GM18502 (cell line): ENCODE results near the gene TRDMT1.
"Not testable (repeated sequence)": the region's sequence is repeated elsewhere in the genome, so short reads cannot be mapped to it uniquely, and the experiment has no call there.

Experiments
- ATAC-seq: cut with Tn5 transposase; IDR thresholded peaks from one replicate; pipeline ENCODE4 v1.9.1; 2021; ENCODE audit warnings: mild to moderate bottlenecking; ENCODE audit not compliant: unreplicated experiment, poor library complexity

TRDMT1 gene

DNA sequence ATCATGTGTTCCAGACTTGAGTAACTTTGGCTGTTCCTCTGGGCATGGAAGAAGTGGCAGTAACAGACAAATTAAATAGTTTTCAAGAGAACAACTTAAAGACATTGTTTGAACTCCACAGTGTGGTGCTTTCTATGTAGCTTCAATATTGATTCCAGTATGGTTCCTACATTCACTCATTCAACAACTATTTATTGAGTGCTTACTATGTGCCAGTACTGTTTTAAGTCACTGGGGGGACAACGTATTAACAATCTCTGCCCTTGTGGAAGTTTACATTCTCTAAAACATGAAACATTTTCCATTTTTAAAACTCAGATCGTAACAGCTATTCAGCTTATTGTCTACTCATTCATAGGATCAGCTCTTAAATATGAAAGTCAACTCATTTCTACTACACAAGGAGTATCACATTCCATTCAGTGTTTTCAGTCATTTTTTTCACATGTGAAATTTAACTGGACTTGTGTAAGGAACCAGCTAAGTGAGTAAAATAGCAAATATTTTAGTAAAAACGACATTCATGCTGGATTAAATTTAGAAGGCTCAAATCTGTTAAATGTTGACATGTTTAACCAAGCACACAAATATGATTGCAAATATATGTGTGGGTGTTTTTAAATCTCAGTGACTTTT is 58.3 kb downstream of the TRDMT1 start:
- ATAC-seq: no peak

- ATAC-seq: no peak
These were observed 59.8 kb downstream of the TRDMT1 start for GRCh38 chr10:17141504-17142229.

DNA sequence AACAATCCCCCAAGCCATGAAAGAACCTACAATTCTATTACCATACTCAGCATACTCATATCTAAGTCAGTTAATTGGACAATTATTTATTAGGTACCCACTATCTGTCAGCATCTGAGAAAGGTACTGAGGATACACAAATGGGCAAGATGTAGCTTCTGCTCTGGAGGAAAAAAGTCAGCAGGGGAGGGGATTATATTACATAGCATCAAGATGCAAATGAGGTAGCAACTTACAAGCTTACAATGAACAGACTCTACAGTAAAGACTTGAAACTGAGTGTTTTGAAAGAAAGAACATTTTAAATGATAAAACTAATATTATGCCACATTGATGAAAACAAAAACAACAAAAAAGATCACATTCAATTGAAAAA is 61.1 kb downstream of the TRDMT1 start:
- no peak for ATAC-seq

DNA sequence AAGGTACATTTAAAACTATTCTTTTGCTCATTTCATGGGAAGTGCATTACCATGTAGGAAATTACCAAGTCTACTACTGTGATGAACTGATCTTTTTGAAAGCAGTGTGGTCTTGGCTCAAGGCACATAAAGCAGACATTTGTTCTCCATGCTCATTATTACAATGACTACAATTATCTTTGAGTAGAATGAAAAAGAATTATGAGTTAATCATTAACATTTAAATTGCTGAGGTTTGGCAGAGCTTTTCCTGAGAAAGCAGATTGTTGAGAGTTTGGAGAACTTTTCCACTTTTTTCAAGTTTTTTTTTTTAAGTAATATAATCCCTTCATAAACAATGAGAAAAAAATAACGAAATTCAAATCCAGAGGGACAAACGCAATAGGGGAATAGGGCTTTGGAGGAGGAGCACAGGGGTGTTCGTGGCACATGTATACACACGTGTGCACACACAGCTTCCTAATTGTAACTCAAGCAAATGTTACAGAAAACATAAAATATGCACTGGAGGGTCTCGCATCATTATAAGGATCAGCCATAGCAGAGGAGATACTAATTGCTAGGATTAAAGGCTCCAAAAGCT is 62.9 kb downstream of the TRDMT1 start:
- no peak for ATAC-seq

GRCh38 chr10:17134737-17135260 is 66.7 kb downstream of the TRDMT1 start:
- no peak for ATAC-seq

DNA sequence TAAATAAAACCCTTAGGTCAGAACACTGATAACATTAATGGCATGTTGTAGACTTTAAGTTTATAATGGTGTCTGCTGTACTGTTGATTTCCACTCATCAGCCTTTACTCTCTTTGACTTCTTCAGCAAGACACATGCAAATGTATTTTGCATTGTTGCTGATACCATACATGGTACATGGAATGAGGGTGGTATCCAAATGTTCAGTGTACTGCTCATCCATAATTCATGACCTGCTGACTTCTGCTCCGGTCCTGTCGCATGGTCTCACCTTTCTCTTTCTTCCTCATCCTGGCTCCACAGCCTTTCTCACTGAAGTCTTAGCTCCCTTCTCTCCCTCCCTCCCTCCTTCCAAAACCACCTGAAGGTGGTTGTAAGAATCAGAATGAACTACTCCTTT is 67.2 kb downstream of the TRDMT1 start:
- no peak for ATAC-seq

GRCh38 chr10:17129741-17130140 is 71.7 kb downstream of the TRDMT1 start, which contains the start of gene CUBN:
CUBN (minus strand) TSS chr10:17129811; CDS start chr10:17129765, 46 bp downstream.
- ATAC-seq: no peak

DNA sequence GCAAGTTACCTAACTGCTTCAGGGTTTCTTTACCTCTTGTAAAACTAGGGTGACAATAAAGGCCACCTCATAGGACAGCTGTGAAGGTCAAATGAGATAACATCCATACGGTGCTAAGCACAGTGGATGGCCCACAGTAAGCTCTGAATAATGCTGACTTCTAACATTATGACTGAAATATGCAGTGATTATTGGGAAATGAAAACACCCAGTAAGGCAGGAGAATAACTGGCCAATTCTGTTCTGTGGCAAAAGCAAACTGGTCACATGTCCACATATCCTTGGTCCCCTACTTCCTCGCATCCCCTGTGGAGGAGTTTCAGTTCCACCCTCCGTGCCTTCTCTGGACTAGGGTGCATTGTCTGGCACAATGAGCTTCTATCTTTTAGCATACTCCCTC is 73.2 kb downstream of the TRDMT1 start:
- ATAC-seq: no peak

GRCh38 chr10:17126327-17126726 is 75.1 kb downstream of the TRDMT1 start:
- no peak for ATAC-seq

DNA sequence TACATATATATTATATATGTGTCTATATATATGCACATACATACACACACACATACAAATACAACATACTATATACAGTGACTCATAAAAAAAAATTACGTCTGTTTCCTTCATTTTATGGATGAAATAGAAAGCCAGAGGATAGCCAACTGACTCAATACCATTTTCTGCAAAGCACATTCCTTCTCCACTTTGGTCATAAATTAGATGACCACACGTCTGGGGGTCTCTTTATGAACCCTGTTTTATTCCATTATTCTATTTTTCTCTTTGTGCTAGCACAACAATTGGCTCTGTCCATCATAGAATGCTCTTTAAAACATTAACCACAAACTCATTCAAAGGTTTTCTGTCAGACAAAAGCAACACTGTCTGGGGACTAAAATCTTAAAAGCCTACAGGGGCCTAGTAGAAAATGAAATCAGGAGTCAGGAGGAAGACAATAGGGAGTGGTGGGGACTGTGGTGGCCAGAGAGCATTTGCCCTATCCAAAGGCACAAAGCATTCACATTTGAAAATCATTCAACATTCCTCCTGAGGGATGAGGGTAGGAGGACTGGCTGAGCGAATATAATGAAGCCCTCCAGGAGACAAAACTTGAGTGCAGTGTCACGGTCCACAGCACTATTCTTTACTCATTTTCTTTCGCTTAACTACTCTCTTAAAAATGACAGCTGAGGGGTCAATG is 76.1 kb downstream of the TRDMT1 start:
- no peak for ATAC-seq

- ATAC-seq: no peak
These were observed 77.5 kb downstream of the TRDMT1 start for GRCh38 chr10:17123961-17124360.

- ATAC-seq: no peak
These were observed 78.5 kb downstream of the TRDMT1 start for GRCh38 chr10:17122726-17123661.

DNA sequence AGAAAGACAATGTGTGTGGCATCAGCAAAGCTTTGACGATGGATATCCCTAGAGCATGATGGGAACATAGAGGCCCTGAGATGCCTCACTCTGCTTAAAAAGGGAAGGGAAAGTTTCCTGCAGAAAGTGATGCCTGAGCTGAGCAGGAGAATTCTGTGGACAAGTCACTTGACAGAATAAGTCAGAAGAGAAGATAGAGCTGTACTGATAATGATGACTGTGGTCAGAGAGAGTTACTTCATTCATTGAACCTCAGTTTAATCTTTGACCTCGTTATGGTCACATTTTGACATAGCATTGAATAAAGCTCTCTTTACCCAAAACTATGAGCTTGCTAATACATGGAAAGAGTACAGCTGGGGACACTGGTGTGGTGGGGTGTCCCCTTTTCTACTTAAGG is 79.4 kb downstream of the TRDMT1 start:
- ATAC-seq: no peak

- no peak for ATAC-seq
These were observed 80.8 kb downstream of the TRDMT1 start for GRCh38 chr10:17120694-17121093.

DNA sequence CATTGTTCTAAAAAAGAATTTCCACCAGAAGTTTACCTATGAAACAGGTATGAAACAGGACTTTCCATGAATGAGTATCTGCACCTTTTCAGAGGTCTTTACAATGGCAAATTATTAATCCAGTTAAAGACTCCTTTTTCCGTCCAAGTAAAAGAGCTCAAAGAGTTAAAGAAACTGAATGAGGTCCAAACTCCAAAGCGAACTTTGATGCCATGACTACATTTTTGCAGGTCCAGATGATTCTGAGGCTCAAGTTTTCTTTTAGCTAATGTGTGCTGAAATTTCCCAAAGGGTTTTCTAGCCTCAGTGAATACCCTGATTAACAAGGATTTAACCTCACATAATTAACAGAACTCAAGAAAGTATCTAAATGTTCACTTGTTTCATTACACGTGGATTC is 81.6 kb downstream of the TRDMT1 start:
- ATAC-seq: no peak

- no peak for ATAC-seq
These were observed 85.3 kb downstream of the TRDMT1 start for GRCh38 chr10:17116193-17116592.

DNA sequence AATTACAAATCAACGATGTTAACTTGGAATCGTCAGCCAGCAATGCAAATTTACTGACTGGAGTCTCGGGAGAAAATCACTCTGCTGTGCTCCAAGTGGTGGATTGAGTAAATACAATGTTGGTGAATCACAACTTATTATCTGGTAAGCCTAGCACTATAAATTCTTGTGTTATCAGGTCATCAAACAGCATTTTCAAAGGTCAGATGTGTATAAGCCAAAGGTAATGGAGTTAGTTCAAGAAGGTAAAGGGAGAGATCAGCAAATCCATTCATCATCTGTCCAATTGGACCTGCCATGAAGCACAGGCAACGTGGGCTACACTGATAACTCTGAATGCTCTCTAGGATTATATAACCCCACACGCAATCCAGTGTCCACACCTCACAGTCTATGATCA is 85.8 kb downstream of the TRDMT1 start:
- ATAC-seq: no peak

GRCh38 chr10:17114878-17115444 is 86.5 kb downstream of the TRDMT1 start:
- ATAC-seq: not testable (repeated sequence)

- no peak for ATAC-seq
These were observed 87.5 kb downstream of the TRDMT1 start for GRCh38 chr10:17113889-17114540.
